ENCODE data around the gene PADI3. TPM values are rescaled to one million over a fixed set of nuclear protein-coding genes. Genes with fewer than 3 reads are reported as not detected.

PADI3 gene
- total and polyA plus RNA-seq, 2 of the 4 experiments (the other 2 are of a cell fraction), result not detected

GRCh38 chr1:17296086-17296485 lies 47.2 kb downstream of the PADI3 start:
- H3K4me1 ChIP-seq (ENCODE audit: control insufficient read depth, insufficient read depth, low read length), result no peaks in the 10 kb centered on the region
- H2BK120ac ChIP-seq (ENCODE audit: low read depth, low read length), result no peak overlapping the region
- H4K8ac ChIP-seq (ENCODE audit: low read depth in 2 of 2, low read length in 2 of 2), result no peak overlapping the region
- in situ Hi-C loops (cut with MboI; ENCODE audit: low sequenced_read_pairs) (no loop called here), intact Hi-C loops (cut with micrococcal nuclease) (no loop called here), dilution Hi-C loops (cut with HindIII; ENCODE audit: low sequenced_read_pairs, unreplicated experiment) (no loop called here)
- ATAC-seq (ENCODE audit: low read depth) (no peak), DNase-seq (no peak)
- H2AFZ ChIP-seq (replicated peaks; ENCODE audit: low read length, poor library complexity), result no peak overlapping the region
- peaks cover 4% of the 10 kb centered on the region; the same call in 1 of the 2 replicates for H3K9me3 ChIP-seq (ENCODE audit: control insufficient read depth, insufficient read depth, low read length)
- peaks cover 15% of the 10 kb centered on the region for H3K27me3 ChIP-seq (ENCODE audit: control insufficient read depth, insufficient read depth, low read length)
- H3K4ac ChIP-seq (ENCODE audit: low read depth, low read length), result no peak overlapping the region
- no peak overlapping the region for H3K27ac ChIP-seq (ENCODE audit: insufficient read depth, low read length)
- H3K79me1 ChIP-seq (ENCODE audit: low read depth in 1 of 2, low read length in 2 of 2), result no peaks in the 10 kb centered on the region
- H3K4me2 ChIP-seq (ENCODE audit: low read depth, low read length), result no peak overlapping the region
- H4K20me1 ChIP-seq (ENCODE audit: insufficient read depth, low read length), result no peaks in the 10 kb centered on the region
- no peak overlapping the region for H2AK5ac ChIP-seq (ENCODE audit: low read depth, low read length)
- CTCF ChIA-PET, result no interaction called here
- no peak overlapping the region for H2AK9ac ChIP-seq (replicated peaks; ENCODE audit: low read depth, low read length, poor library complexity)
- H2BK5ac ChIP-seq (ENCODE audit: low read depth, low read length, poor library complexity, severe bottlenecking), result no peak overlapping the region
- no peak overlapping the region for H2BK20ac ChIP-seq (ENCODE audit: low read depth, low read length)
- H4K5ac ChIP-seq (ENCODE audit: low read depth, low read length), result no peak overlapping the region
- H3K9ac ChIP-seq (ENCODE audit: low read depth, low read length), result no peak overlapping the region
- no peaks in the 10 kb centered on the region for H3K9me1 ChIP-seq (ENCODE audit: insufficient read depth, low read length)
- no peak overlapping the region for H4K91ac ChIP-seq (ENCODE audit: insufficient read depth, low read depth, low read length)
- POLR2A ChIA-PET (ENCODE audit: unreplicated experiment), result no interaction called here
- 83% methylated on average over 1 of the region's 5 CpGs; no CpG with 5 or more reads in 1 of the 2 experiments for WGBS, 2 experiments (ENCODE audit: extremely low coverage in 2 of 2, insufficient read length in 1 of 2)
- no peak overlapping the region for H2BK15ac ChIP-seq (ENCODE audit: low read depth, low read length)
- H3K23ac ChIP-seq (ENCODE audit: low read depth, low read length), result no peak overlapping the region
- BruUV-seq (replicated peaks), result no TSS peak
- no peak overlapping the region for H3K56ac ChIP-seq (ENCODE audit: extremely low read depth, insufficient read depth, low read length)
- H3K36me3 ChIP-seq (ENCODE audit: control insufficient read depth, insufficient read depth, low read length), result no peaks in the 10 kb centered on the region
- no peak overlapping the region for H3K14ac ChIP-seq (replicated peaks; ENCODE audit: low read depth, low read length)
- no peak overlapping the region for H3K4me3 ChIP-seq (ENCODE audit: insufficient read depth, low read depth, low read length)
- H3K18ac ChIP-seq (ENCODE audit: low read depth, low read length), result no peak overlapping the region
- TF ChIP-seq CTCF (conservative IDR thresholded peaks at IDR 0.05; ENCODE audit: low read depth, low read length), result no peak
- no peak for TF ChIP-seq ELK1 (IDR thresholded peaks at IDR 0.05; ENCODE audit: borderline replicate concordance, low read depth, low read length)
- TF ChIP-seq NFE2L2 (IDR thresholded peaks at IDR 0.05; ENCODE audit: low read depth, low read length), result no peak
- no peak for TF ChIP-seq BHLHE40 (IDR thresholded peaks at IDR 0.05; ENCODE audit: low read depth, low read length)
- TF ChIP-seq USF2 (IDR thresholded peaks at IDR 0.05; ENCODE audit: low read depth, low read length), result no peak
- TF ChIP-seq CHD1 (IDR thresholded peaks at IDR 0.05; ENCODE audit: low read depth, low read length), result no peak
- TF ChIP-seq RFX5 (IDR thresholded peaks at IDR 0.05; ENCODE audit: low read depth, low read length), result no peak
- no peak for TF ChIP-seq MXI1 (IDR thresholded peaks at IDR 0.05; ENCODE audit: borderline replicate concordance, low read depth, low read length)
- TF ChIP-seq MAFK (IDR thresholded peaks at IDR 0.05; ENCODE audit: low read depth, low read length), result no peak
- no peak for TF ChIP-seq CEBPB (IDR thresholded peaks at IDR 0.05; ENCODE audit: low read depth, low read length)
- TF ChIP-seq RAD21 (IDR thresholded peaks at IDR 0.05; ENCODE audit: low read length), result no peak
- TF ChIP-seq SMC3 (IDR thresholded peaks at IDR 0.05; ENCODE audit: low read depth, low read length), result no peak
